ENCODE measurements around the gene ZNF469. TPM values are rescaled to one million over a fixed set of nuclear protein-coding genes. Genes with fewer than 3 reads are reported as not detected.

The ZNF469 gene
- total RNA-seq, 4 donors from 2014 or later: 0.14 to 0.75 (median 0.54) TPM

- Histone ChIP-seq H3K4me3 (no peak overlapping the region), H3K36me3 (no peaks in the 10 kb centered on the region), H3K27ac (no peak overlapping the region), H3K27me3 (peaks cover 18% of the 10 kb centered on the region), H3K9me3 (no peaks in the 10 kb centered on the region), H3K4me1 (peaks cover 0 to 6% (median 5%) of the 10 kb centered on the region in 4 donors)
- TF ChIP-seq EP300 (IDR thresholded peaks at IDR 0.05; ENCODE audit: low read depth) (no peak), POLR2AphosphoS5 (IDR thresholded peaks at IDR 0.05) (no peak), POLR2A (IDR thresholded peaks at IDR 0.05) (no peak)
- TF ChIP-seq, protein P1, sequence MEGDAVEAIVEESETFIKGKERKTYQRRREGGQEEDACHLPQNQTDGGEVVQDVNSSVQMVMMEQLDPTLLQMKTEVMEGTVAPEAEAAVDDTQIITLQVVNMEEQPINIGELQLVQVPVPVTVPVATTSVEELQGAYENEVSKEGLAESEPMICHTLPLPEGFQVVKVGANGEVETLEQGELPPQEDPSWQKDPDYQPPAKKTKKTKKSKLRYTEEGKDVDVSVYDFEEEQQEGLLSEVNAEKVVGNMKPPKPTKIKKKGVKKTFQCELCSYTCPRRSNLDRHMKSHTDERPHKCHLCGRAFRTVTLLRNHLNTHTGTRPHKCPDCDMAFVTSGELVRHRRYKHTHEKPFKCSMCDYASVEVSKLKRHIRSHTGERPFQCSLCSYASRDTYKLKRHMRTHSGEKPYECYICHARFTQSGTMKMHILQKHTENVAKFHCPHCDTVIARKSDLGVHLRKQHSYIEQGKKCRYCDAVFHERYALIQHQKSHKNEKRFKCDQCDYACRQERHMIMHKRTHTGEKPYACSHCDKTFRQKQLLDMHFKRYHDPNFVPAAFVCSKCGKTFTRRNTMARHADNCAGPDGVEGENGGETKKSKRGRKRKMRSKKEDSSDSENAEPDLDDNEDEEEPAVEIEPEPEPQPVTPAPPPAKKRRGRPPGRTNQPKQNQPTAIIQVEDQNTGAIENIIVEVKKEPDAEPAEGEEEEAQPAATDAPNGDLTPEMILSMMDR (IDR thresholded peaks at IDR 0.05): no peak
- intact Hi-C loops (cut with DNase I; ENCODE audit: low total_unique reads): no loop called here
- in situ Hi-C loops (cut with MboI; ENCODE audit: low pct_ligation_motif_present in 1 of 4, low pct_unique_long_range_greater_than_20kb in 1 of 4, low sequenced_read_pairs in 3 of 4): no loop called here
- DNase-seq: no peak
- WGBS, 2 donors (ENCODE audit: low coverage in 1 of 2): 61% methylated on average over 5 of the region's 24 CpGs; no CpG with 5 or more reads in 1 of the 2 donors
Measured at GRCh38 chr16:88393034-88393433, 10.3 kb downstream of the ZNF469 start.

DNA sequence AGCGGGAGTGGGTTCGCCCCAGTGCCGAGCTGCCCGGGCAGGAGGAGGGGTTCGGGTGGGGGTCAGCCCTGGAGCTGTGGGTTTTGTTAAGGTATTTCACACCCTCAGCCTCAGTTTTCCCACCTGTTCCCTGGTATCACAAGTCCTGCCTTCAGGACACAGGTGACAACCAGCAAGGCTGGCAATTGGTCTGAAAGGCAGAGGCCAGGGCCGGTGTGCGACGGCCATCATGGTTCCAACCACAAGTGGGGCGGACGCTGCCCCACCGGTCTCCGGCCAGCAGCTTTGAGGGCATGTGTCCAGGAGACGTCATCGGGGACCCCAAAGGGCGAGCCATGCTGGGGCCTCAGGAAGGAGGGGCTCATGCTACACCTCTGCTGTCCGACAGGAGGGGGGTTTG, 10.8 kb downstream of the ZNF469 start:
- DNase-seq: no peak
- peaks cover 0 to under 1% (median 0%) of the 10 kb centered on the region in 4 donors for H3K4me1 ChIP-seq
- H3K9me3 ChIP-seq: no peaks in the 10 kb centered on the region
- intact Hi-C loops (cut with DNase I; ENCODE audit: low total_unique reads) (no loop called here), in situ Hi-C loops (cut with MboI; ENCODE audit: low pct_ligation_motif_present in 1 of 4, low pct_unique_long_range_greater_than_20kb in 1 of 4, low sequenced_read_pairs in 3 of 4) (no loop called here)
- no peaks in the 10 kb centered on the region for H3K36me3 ChIP-seq
- H3K27ac ChIP-seq: no peak overlapping the region
- H3K27me3 ChIP-seq: peaks cover 18% of the 10 kb centered on the region
- TF ChIP-seq, protein P1 (IDR thresholded peaks at IDR 0.05): no peak
- TF ChIP-seq EP300 (IDR thresholded peaks at IDR 0.05; ENCODE audit: low read depth) (no peak), POLR2A (IDR thresholded peaks at IDR 0.05) (no peak), POLR2AphosphoS5 (IDR thresholded peaks at IDR 0.05) (no peak)
- 82% methylated on average over 16 of the region's 16 CpGs; no CpG with 5 or more reads in 1 of the 2 donors for WGBS, 2 donors (ENCODE audit: low coverage in 1 of 2)
- no peak overlapping the region for H3K4me3 ChIP-seq

- no peak for DNase-seq
- no peaks in the 10 kb centered on the region for H3K4me1 ChIP-seq
- TF ChIP-seq, protein P1 (IDR thresholded peaks at IDR 0.05): no peak
- TF ChIP-seq EP300 (IDR thresholded peaks at IDR 0.05; ENCODE audit: low read depth) (no peak), POLR2AphosphoS5 (IDR thresholded peaks at IDR 0.05) (no peak), POLR2A (IDR thresholded peaks at IDR 0.05) (no peak)
- H3K36me3 ChIP-seq: no peaks in the 10 kb centered on the region
- no peak overlapping the region for H3K4me3 ChIP-seq
- intact Hi-C loops (cut with DNase I; ENCODE audit: low total_unique reads): no loop called here
- H3K27me3 ChIP-seq: peaks cover 18% of the 10 kb centered on the region
- in situ Hi-C loops (cut with MboI; ENCODE audit: low pct_ligation_motif_present in 1 of 4, low pct_unique_long_range_greater_than_20kb in 1 of 4, low sequenced_read_pairs in 3 of 4): no loop called here
- no peaks in the 10 kb centered on the region for H3K9me3 ChIP-seq
- no peak overlapping the region for H3K27ac ChIP-seq
- WGBS, 2 donors (ENCODE audit: low coverage in 1 of 2): 74 to 78% methylated on average over 3 to 12 of the region's 12 CpGs
Measured at GRCh38 chr16:88394426-88394825, 11.7 kb downstream of the ZNF469 start.

DNA sequence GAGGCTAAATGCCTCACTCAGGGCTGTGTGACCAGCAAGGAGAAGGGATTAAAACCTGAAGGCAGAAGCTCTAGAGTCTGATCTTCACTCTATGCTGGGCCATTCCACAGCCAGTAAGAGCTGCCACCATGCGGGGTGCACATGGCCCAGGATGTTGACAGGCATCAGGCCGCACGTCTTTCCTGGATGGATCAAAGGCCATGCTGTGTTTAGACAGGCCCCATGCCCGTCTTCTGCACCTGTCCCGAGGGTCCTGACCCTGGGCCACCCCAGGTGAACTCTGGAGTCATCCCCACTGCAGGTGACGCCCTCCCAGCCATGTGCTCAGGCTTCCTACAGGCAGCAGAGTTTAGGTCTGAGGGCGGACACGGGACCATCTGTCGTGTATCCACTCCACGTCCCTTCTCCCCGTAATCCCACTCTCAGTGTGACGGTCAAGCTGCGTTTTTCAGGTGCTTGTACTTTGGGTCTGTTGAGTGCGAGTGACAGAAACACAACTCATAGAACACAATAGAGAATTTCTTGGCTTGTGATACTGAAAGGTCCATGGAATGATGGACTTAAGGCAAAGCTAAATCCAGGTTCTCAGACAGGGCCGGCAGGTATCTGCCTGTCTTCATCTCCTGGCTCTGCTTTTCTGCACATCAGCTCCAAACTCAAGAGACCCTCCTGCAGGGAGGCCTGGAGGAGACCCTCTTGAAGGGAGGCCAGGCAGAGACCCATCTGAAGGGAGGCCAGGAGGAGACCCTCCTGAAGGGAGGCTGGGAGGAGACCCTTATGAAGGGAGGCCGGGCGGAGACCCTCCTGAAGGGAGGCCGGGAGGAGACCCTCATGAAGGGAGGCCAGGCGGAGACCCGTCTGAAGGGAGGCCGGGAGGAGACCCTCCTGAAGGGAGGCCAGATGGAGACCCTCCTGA, 13.2 kb downstream of the ZNF469 start:
- WGBS, 2 donors (ENCODE audit: low coverage in 1 of 2): 78 to 97% methylated on average over 5 to 21 of the region's 21 CpGs
- Histone ChIP-seq H3K4me3 (no peak overlapping the region), H3K27ac (no peak overlapping the region), H3K36me3 (no peaks in the 10 kb centered on the region), H3K4me1 (no peaks in the 10 kb centered on the region), H3K27me3 (peaks cover 18% of the 10 kb centered on the region), H3K9me3 (no peaks in the 10 kb centered on the region)
- intact Hi-C loops (cut with DNase I; ENCODE audit: low total_unique reads) (no loop called here), in situ Hi-C loops (cut with MboI; ENCODE audit: low pct_ligation_motif_present in 1 of 4, low pct_unique_long_range_greater_than_20kb in 1 of 4, low sequenced_read_pairs in 3 of 4) (no loop called here)
- TF ChIP-seq, protein P1 (IDR thresholded peaks at IDR 0.05): no peak
- TF ChIP-seq POLR2A (IDR thresholded peaks at IDR 0.05) (no peak), EP300 (IDR thresholded peaks at IDR 0.05; ENCODE audit: low read depth) (no peak), POLR2AphosphoS5 (IDR thresholded peaks at IDR 0.05) (no peak)
- no peak for DNase-seq

Data from transverse colon (tissue), 4 donors.